Ishikawa (cell line): ENCODE measurements around the gene SDCCAG8.

Experiments used
- CEBPB ChIP-seq: IDR thresholded peaks from 2 replicates; pipeline ENCODE4 v1.6.1; 2012
- EGR1 ChIP-seq: IDR thresholded peaks from 2 replicates; pipeline ENCODE4 v1.6.1; 2012
- EP300 ChIP-seq: IDR thresholded peaks from 2 replicates; pipeline ENCODE4 v1.6.1; 2012; ENCODE audit warnings: borderline replicate concordance
- FOXM1 ChIP-seq: IDR thresholded peaks from 2 replicates; pipeline ENCODE4 v1.6.1; 2012; ENCODE audit warnings: low read depth, borderline replicate concordance
- MAX ChIP-seq: IDR thresholded peaks from 2 replicates; pipeline ENCODE4 v1.6.1; 2012
- NFIC ChIP-seq: IDR thresholded peaks from 2 replicates; pipeline ENCODE4 v1.6.1; 2012
- REST ChIP-seq: IDR thresholded peaks from 2 replicates; pipeline ENCODE4 v1.6.1; 2012; ENCODE audit warnings: low read depth, mild to moderate bottlenecking
- TAF1 ChIP-seq: IDR thresholded peaks from 2 replicates; pipeline ENCODE4 v1.6.1; 2012; ENCODE audit warnings: low read depth, mild to moderate bottlenecking
- TCF12 ChIP-seq: IDR thresholded peaks from 2 replicates; pipeline ENCODE4 v1.6.1; 2012; ENCODE audit warnings: low read depth
- YY1 ChIP-seq: IDR thresholded peaks from 2 replicates; pipeline ENCODE4 v1.6.1; 2012; ENCODE audit warnings: low read depth
- ZBTB7A ChIP-seq: IDR thresholded peaks from 2 replicates; pipeline ENCODE4 v1.6.1; 2012; ENCODE audit warnings: low read depth

GRCh38 chr1:243254233-243254926 lies 1.5 kb upstream of the SDCCAG8 start:
- 0 out of 2 replicates have a peak, but pooled peaks have one; percentile 45 for TF ChIP-seq YY1
- no peak for TF ChIP-seq NFIC
- peak; percentile 43; the same call in 1 of the 2 replicates for TF ChIP-seq MAX
- no peak for TF ChIP-seq TCF12
- TF ChIP-seq CEBPB: no peak
- TF ChIP-seq EGR1: peak; percentile 27; the same call in 1 of the 2 replicates
- TF ChIP-seq TAF1: no peak; the same call in 1 of the 2 replicates
- no peak for TF ChIP-seq REST
- TF ChIP-seq ZBTB7A: no peak
- TF ChIP-seq EP300: no peak
- no peak for TF ChIP-seq FOXM1
